GM13977 (cell line): ENCODE data around the gene CCDC78.
A peak's percentile ranks its signal among the peaks of the same experiment; 100 is the strongest.
"Not testable (repeated sequence)": the region's sequence is repeated elsewhere in the genome, so short reads cannot be mapped to it uniquely, and the experiment has no call there.

Experiments used
- DNase-seq: peaks from one replicate; pipeline ENCODE4 v3.0.0; 2012; ENCODE audit warnings: low spot score
- in situ Hi-C: fragments of 300-500 bp; cut with MboI; formaldehyde crosslinking; loops from one replicate; pipeline ENCODE4 v1.12.0; 2022; ENCODE audit warnings: low sequenced_read_pairs, low pct_unique_long_range_greater_than_20kb, mixed read lengths, inconsistent platforms; ENCODE audit not compliant: unreplicated experiment
- TF ChIP-seq, protein P1 (sequence below): IDR thresholded peaks from 2 replicates; pipeline ENCODE4 v1.5.1; 2012; ENCODE audit warnings: mild to moderate bottlenecking, control low read depth; ENCODE audit not compliant: insufficient read depth; ENCODE audit errors: extremely low read depth, missing control alignments

Gene CCDC78

DNA sequence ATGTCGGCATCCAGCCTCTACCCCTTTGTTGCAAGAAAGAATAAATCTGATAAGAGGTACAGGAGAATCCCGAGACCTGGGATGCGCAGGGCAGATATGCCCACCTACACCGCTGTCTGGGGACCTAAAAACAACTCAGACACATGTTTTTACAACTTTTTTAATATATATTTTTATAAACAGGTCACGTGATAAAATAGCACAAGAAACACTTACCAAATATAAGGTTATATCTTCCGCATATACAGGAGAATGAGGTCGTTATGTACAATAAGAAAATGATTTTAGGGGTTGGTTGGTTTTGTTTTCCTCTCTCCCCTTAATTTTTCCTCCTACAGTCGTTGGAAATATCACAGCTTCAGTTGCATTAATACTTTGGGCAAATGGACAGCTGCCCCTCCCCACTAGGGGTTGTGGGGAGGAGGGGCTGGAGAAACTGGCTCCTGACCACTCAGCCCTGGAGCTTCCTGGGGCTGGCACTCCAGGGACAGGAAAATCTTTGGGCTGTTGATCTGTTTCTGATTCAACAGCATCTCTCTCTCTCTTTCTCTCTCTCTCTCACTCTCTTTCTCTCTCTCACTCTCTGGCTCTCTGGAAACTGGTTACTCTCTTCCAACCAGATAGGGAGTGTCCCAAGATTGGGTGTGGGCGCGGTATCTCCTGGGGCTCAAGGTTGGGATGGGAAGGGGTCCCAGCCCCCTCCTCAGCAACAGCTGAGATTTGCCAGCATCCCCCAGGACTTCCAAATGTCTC is 33.7 kb downstream of the CCDC78 start:
- no peak for DNase-seq
- in situ Hi-C loops: no loop called here

DNA sequence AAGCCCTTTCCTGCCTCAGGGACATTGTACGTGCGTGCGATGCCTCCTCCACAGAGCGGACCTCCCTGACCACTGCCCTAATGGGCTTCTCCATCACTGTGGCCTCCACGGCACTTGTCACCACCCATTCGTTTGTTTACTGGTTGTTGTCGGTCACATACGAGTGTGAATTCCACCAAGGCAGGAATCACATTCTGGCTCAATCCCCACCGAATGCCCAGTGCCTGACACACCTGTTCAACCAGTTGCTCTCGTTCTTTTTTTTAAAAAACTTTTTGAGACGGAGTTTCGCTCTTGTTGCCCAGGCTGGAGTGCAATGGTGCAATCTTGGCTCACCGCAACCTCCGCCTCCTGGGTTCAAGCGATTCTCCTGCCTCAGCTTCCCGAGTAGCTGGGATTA is 35.0 kb downstream of the CCDC78 start:
- in situ Hi-C loops, DNase-seq: not testable (repeated sequence)

More for the DNA sequence above, 33.7 kb downstream of the CCDC78 start:
- TF ChIP-seq, protein P1, sequence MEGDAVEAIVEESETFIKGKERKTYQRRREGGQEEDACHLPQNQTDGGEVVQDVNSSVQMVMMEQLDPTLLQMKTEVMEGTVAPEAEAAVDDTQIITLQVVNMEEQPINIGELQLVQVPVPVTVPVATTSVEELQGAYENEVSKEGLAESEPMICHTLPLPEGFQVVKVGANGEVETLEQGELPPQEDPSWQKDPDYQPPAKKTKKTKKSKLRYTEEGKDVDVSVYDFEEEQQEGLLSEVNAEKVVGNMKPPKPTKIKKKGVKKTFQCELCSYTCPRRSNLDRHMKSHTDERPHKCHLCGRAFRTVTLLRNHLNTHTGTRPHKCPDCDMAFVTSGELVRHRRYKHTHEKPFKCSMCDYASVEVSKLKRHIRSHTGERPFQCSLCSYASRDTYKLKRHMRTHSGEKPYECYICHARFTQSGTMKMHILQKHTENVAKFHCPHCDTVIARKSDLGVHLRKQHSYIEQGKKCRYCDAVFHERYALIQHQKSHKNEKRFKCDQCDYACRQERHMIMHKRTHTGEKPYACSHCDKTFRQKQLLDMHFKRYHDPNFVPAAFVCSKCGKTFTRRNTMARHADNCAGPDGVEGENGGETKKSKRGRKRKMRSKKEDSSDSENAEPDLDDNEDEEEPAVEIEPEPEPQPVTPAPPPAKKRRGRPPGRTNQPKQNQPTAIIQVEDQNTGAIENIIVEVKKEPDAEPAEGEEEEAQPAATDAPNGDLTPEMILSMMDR: no peak

DNA sequence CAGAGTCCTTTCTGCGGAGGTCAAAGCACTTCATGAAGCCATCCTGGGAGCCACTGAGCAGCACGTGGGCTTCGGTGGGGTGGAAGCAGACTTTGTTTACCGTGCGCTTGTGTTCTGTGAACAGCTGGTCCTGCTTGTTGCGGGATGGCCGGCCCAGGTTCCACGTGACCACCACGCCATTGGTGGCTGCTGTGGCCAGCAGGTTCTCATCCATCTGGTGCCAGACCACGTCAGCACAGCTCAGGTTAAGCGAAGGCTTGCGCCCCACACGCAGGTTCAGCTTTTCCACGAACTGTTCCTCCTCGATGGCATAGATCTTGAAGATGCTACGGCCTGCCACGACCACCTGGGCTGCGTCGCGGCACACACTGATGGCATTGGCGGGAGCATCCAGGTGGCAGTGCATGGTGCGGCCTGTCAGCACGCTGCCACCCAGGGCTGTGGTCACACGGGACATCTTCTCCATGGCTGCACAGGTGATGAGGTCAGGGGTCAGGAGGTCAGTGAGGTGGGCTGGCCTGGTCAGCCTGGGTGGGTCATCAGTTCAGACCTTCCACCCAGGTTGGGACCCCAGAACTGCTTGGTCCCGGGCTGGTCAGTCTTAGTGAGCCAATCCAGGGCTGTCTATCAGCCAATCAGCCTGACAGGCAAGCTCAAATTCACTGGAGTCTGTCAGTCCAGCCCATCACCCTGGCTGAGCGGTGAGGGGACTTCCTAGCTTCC is 36.9 kb downstream of the CCDC78 start:
- in situ Hi-C loops: no loop called here
- TF ChIP-seq, protein P1: no peak
- DNase-seq: no peak

DNA sequence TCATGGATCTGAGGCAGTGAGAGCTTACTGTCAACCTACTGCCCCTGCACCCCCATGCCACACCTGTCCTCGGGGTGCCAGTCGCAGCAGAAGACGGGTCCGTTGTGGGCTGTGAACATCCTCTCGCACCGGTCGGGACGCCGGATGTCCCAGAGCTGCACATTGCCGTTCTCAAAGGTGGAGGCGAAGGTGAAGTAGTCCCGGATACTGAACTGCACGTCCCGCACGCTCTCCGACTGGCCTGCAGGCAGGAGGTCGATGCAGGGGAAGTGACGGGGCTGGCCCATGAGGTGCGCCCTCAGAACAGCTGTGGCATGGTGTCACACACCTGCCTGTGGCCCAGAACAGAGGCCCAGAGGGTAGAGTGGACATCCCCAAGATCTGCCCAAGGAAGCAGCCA is 38.7 kb downstream of the CCDC78 start:
- TF ChIP-seq, protein P1: no peak
- DNase-seq: no peak
- in situ Hi-C loops: no loop called here

DNA sequence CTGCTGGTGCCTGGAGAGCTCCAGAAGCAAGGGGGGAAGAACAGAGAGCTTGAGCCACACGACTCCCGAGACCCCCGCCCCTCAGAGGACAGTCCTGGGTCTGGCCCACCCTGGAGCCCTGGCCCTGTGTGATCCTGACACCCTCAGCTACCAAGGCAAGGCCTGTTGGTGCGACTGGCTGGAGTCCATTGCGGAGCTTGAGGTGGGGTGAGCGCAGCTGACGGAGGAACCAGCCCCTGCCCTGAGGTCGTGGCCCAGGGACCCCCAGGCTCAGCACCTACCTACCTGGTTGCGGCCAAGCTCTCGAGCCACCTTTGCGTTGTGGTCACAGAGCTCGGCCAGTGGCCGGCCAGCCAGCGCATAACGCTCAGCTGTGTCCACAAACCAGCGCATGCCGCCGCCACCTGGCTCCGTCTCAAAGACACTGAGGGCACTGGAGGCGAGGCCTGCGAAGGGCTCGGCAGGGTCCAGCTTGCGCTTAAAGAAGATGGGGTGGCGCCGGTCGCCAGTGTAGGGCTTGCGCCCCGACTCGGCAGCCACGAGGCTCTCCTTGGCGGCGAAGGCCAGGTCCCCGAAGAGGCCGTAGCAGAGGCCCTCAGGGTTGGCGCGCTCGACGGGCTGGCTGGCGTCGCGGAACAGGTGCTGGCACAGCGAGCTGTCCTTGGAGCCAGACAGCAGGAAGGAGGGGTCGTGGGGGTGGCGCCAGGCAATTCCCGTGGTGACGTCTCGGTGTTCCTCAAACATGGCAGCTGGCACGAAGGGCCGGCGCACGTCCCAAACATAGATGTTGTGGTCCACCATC is 39.6 kb downstream of the CCDC78 start:
- TF ChIP-seq, protein P1: no peak
- no peak for DNase-seq
- in situ Hi-C loops: no loop called here

DNA sequence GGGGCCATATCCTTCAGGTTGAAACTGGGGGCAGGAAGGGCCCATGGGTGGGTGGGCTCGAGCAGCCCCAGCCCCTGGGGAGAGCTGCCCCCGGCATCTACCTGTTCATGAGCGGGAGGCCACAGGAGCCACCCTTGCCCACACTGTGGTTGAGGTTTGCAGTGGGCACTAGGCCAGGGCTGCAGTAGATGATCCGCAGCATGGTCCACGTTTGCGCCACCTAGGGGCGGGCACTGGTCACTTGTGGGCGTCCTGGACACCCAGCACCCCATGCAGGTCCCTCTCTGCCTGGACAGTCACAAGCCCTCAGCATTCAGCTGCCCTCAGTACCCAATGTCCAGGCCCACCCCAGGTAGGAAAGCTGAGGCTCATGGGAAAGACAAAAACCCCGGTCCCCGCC is 40.3 kb downstream of the CCDC78 start:
- DNase-seq: no peak
- in situ Hi-C loops: no loop called here
- TF ChIP-seq, protein P1: peak; percentile 42
